Gastroesophageal sphincter (tissue), 4 donors: ENCODE measurements around the gene NRG2. TPM values are rescaled to one million over a fixed set of nuclear protein-coding genes. Genes with fewer than 3 reads are reported as not detected.

ENCODE experiments used
- ATAC-seq: fragments of 150-250 bp; one replicate; pipeline ENCODE4 v1.9.1; 2016; ENCODE audit warnings: mild to moderate bottlenecking, moderate library complexity
- H3K27ac ChIP-seq, 4 donors: fragments of 200-600 bp; sonication (generic) in 3 of 4; 1 replicate in 3 of 4; 2 replicates in 1 of 4; pipeline ENCODE4 v1.5.1; 2016 to 2019
- H3K27me3 ChIP-seq: fragments of 200-600 bp; sonication (generic); one replicate; pipeline ENCODE4 v1.5.1; 2019
- H3K36me3 ChIP-seq, 2 donors: fragments of 200-600 bp; sonication (generic); one replicate each; pipeline ENCODE4 v1.5.1; 2019; ENCODE audit warnings: control low read depth in 1 of 2
- H3K4me1 ChIP-seq, 3 donors: fragments of 200-600 bp; sonication (generic); 1 replicate in 2 of 3; 2 replicates in 1 of 3; pipeline ENCODE4 v1.5.1; 2016 to 2019; ENCODE audit warnings: control low read depth in 2 of 3
- H3K4me3 ChIP-seq, 2 donors: fragments of 200-600 bp; sonication (generic); one replicate each; pipeline ENCODE4 v1.5.1; 2019; ENCODE audit warnings: mild to moderate bottlenecking in 1 of 2, moderate library complexity in 1 of 2
- H3K9me3 ChIP-seq, 3 donors: fragments of 200-600 bp; sonication (generic); one replicate each; pipeline ENCODE4 v1.5.1; 2017 to 2019; ENCODE audit warnings: control low read depth in 2 of 3
- EP300 ChIP-seq: sonication (generic); formaldehyde crosslinking; IDR thresholded peaks from one replicate; pipeline ENCODE4 v1.6.1; 2017; ENCODE audit warnings: antibody characterized with exemption, mild to moderate bottlenecking
- POLR2A ChIP-seq, 2 donors: fragments of 450-650 bp; IDR thresholded peaks; one replicate each; pipeline ENCODE4 v1.6.1; 2017; ENCODE audit warnings: antibody characterized with exemption in 2 of 2, mild to moderate bottlenecking in 2 of 2, moderate library complexity in 1 of 2
- POLR2AphosphoS5 ChIP-seq: sonication (generic); formaldehyde crosslinking; IDR thresholded peaks from one replicate; pipeline ENCODE4 v1.6.1; 2017; ENCODE audit warnings: antibody characterized with exemption
- WGBS, 2 donors: methylation state at CpG; one replicate each; pipeline ENCODE4 v1.1.5; 2018; ENCODE audit warnings: low coverage in 1 of 2; 5-methylcytosine and 5-hydroxymethylcytosine counted together
- total RNA-seq, 4 donors: library from RNA; depleted of rRNA; stranded (reverse); fragments of >200 nt; gene quantifications; one replicate each; pipeline ENCODE4 v1.1.0, GENCODE V29; 2016
- TF ChIP-seq, protein P1 (sequence below), 4 experiments: fragments of 200-600 bp in 2 of 4; fragments of 450-650 bp in 2 of 4; sonication (generic) in 1 of 4; IDR thresholded peaks; one replicate each; pipeline ENCODE4 v1.5.1; 2017 to 2019; ENCODE audit warnings: antibody characterized with exemption in 4 of 4, mild to moderate bottlenecking in 2 of 4, moderate library complexity in 2 of 4

NRG2 gene
- total RNA-seq, 4 donors from 2014 or later, result 3.2 to 7.6 (median 5.1) TPM

DNA sequence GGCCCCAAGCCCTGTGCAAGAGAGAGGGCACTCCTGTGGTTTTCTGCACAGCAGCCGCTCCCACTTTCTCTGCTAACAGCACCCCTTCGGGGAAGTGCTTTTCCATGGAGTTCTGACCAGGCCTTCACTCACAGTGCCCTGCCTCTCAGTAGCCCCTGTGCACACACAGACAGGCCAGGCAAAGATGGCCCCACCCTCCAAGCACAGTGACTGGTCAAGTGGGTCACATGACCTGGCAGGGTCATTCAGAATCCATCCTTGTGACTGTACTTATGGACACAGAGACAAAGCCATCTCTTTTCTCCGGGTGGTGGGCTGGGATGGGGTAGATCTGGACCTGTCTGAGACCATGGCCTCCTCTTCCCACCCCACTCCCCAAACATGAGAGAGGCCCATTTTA is 165.0 kb downstream of the NRG2 start:
- H3K9me3 ChIP-seq, result no peaks in the 10 kb centered on the region
- peaks cover 0 to 9% of the 10 kb centered on the region in 2 donors for H3K36me3 ChIP-seq
- H3K4me1 ChIP-seq, result peaks cover 0 to 37% (median 11%) of the 10 kb centered on the region in 3 donors
- H3K27ac ChIP-seq, result no peak overlapping the region
- no CpG with 5 or more reads among the region's 3 CpGs for WGBS, 2 donors
- ATAC-seq, result no peak
- no peak overlapping the region for H3K4me3 ChIP-seq
- TF ChIP-seq EP300, result no peak
- no peak for TF ChIP-seq POLR2A (IDR thresholded peaks at IDR 0.05)
- TF ChIP-seq, protein P1, sequence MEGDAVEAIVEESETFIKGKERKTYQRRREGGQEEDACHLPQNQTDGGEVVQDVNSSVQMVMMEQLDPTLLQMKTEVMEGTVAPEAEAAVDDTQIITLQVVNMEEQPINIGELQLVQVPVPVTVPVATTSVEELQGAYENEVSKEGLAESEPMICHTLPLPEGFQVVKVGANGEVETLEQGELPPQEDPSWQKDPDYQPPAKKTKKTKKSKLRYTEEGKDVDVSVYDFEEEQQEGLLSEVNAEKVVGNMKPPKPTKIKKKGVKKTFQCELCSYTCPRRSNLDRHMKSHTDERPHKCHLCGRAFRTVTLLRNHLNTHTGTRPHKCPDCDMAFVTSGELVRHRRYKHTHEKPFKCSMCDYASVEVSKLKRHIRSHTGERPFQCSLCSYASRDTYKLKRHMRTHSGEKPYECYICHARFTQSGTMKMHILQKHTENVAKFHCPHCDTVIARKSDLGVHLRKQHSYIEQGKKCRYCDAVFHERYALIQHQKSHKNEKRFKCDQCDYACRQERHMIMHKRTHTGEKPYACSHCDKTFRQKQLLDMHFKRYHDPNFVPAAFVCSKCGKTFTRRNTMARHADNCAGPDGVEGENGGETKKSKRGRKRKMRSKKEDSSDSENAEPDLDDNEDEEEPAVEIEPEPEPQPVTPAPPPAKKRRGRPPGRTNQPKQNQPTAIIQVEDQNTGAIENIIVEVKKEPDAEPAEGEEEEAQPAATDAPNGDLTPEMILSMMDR (IDR thresholded peaks at IDR 0.05), result no peak
- no peaks in the 10 kb centered on the region for H3K27me3 ChIP-seq

DNA sequence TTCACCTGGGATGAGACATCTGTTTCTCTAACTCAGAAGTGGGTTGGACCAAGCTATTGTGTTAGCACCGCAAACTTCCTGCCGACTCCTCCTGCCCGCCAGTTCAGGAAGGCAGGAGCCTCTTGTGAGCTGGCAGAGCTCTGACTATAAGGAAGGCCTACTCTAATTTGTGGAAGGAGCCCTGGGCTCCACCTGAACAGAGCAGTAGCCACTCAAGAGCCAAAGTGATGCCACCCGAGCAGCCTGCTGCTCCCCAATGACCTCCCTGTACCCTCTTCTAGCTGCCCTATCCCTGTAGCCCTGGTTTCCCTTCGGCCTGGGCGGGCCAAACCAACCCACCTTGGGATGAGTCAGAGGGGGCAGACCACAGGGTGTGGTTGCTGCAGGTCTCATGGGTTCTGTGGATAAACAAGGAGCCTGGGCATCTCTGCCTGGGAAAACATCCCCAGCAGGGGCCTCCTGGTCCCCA is 165.9 kb downstream of the NRG2 start:
- Histone ChIP-seq H3K27ac (no peak overlapping the region), H3K9me3 (no peaks in the 10 kb centered on the region), H3K27me3 (no peaks in the 10 kb centered on the region), H3K36me3 (peaks cover 0 to 9% of the 10 kb centered on the region in 2 donors), H3K4me3 (no peak overlapping the region), H3K4me1 (peaks cover 0 to 28% (median 11%) of the 10 kb centered on the region in 3 donors)
- 60 to 100% methylated on average over 1 of the region's 6 CpGs for WGBS, 2 donors
- ATAC-seq, result no peak
- TF ChIP-seq POLR2AphosphoS5 (no peak), POLR2A (IDR thresholded peaks at IDR 0.05) (no peak), EP300 (no peak)
- TF ChIP-seq, protein P1 (IDR thresholded peaks at IDR 0.05), result no peak

DNA sequence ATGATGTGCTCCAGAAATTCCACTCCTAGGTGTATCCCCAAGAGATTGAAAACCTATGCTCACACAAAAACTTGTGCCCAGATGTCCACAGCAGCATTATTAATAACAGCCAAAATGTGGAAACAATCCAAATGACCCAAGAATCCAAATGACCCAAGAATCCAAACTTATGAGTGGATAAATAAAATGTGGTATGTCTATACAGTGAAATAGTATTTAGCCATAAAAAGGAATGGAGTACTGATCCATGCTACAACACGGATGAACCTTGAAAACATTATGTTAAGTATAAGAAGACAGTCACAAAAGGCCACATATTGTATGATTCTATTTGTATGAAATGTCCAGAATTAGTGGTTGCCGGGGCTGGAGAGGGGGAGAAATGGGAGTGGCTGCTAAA is 167.1 kb downstream of the NRG2 start:
- no peak overlapping the region for H3K4me3 ChIP-seq
- TF ChIP-seq POLR2AphosphoS5 (no peak), EP300 (no peak), POLR2A (IDR thresholded peaks at IDR 0.05) (no peak)
- TF ChIP-seq, protein P1 (IDR thresholded peaks at IDR 0.05), result no peak
- H3K36me3 ChIP-seq, result peaks cover 0 to 15% of the 10 kb centered on the region in 2 donors
- no peak for ATAC-seq
- peaks cover 0 to 16% (median 7%) of the 10 kb centered on the region in 3 donors for H3K4me1 ChIP-seq
- WGBS, 2 donors, result 83 to 94% methylated on average over 2 of the region's 2 CpGs
- no peaks in the 10 kb centered on the region for H3K9me3 ChIP-seq
- H3K27ac ChIP-seq, result no peak overlapping the region
- H3K27me3 ChIP-seq, result no peaks in the 10 kb centered on the region

DNA sequence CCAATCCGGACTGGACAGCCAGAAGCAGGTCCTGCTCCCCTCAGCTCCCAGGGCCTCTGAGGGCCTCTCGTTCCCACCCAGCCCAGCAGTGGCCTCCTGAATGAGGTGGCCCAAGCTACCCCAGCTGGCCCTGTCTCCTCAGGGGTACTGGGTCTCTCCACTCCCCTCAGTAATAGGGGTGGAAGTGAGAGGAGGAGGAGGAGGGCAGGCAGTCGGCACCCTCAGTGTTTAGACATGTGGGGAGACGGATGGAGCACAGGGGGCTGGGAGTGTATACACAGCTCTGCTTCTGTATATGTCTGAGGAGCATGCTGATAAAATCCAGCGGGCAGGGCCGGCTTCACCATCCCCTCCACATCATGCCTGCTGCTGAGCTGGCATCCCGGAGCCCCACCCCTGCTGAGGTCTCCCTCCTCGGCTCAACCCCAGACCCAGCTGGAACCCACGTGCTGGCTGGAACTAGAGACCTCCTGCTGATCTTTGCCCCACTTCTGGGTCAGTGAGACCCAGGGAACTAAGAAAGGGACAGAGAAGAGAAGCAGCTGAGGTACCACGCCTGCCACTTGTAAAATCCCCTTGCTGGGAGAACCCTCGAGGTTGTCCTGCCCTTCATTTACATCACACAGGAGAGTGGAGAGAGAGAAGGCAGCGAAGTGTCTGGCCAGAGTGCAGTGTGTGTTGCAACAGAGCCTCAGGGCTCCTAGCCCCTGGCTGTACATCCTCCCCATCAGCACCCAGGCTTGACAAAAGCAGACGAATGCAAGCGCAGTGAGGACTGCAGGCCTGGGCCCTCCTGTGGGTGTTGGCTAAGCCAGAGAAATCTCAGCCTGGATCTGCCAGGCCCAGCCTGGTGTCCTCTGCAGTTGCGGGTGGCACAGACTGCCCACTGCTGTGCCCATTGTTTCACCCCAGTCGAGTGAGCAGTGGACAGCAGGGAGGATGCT is 170.0 kb downstream of the NRG2 start:
- no peak overlapping the region for H3K4me3 ChIP-seq

More for the DNA sequence above, 170.0 kb downstream of the NRG2 start:
- H3K4me1 ChIP-seq, result no peaks in the 10 kb centered on the region
- H3K36me3 ChIP-seq, result peaks cover 0 to 22% of the 10 kb centered on the region in 2 donors
- no peaks in the 10 kb centered on the region for H3K9me3 ChIP-seq
- no peak for ATAC-seq
- no peaks in the 10 kb centered on the region for H3K27me3 ChIP-seq
- no peak overlapping the region for H3K27ac ChIP-seq
- WGBS, 2 donors, result 63% methylated on average over 3 of the region's 16 CpGs; no CpG with 5 or more reads in 1 of the 2 donors
- TF ChIP-seq POLR2A (IDR thresholded peaks at IDR 0.05) (no peak), EP300 (no peak), POLR2AphosphoS5 (no peak)
- TF ChIP-seq, protein P1 (IDR thresholded peaks at IDR 0.05), result no peak
